Progenitor cell of endocrine pancreas (in vitro differentiated cells): ENCODE measurements around the gene SYS1. TPM values are rescaled to one million over a fixed set of nuclear protein-coding genes. Genes with fewer than 3 reads are reported as not detected.
A peak's percentile ranks its signal among the peaks of the same experiment; 100 is the strongest.
"Not testable (repeated sequence)": the region's sequence is repeated elsewhere in the genome, so short reads cannot be mapped to it uniquely, and the experiment has no call there.

ENCODE experiments used
- DNase-seq: peaks from one replicate; pipeline ENCODE4 v3.0.0; 2021; ENCODE audit warnings: low spot score; ENCODE audit not compliant: unreplicated experiment
- H3K27ac Mint-ChIP-seq: 2 replicates; pipeline ENCODE4 v1.8.0; 2021; ENCODE audit warnings: mild to moderate bottlenecking, moderate library complexity, mixed read lengths
- H3K27me3 Mint-ChIP-seq: 2 replicates; pipeline ENCODE4 v1.8.0; 2021; ENCODE audit warnings: mixed read lengths
- H3K36me3 Mint-ChIP-seq: 2 replicates; pipeline ENCODE4 v1.8.0; 2022; ENCODE audit warnings: mixed read lengths; ENCODE audit not compliant: insufficient read depth
- H3K4me1 Mint-ChIP-seq: 2 replicates; pipeline ENCODE4 v1.8.0; 2021; ENCODE audit warnings: low read depth, mixed read lengths
- H3K4me3 Mint-ChIP-seq: 2 replicates; pipeline ENCODE4 v1.8.0; 2021; ENCODE audit warnings: low read depth, mild to moderate bottlenecking, moderate library complexity, mixed read lengths
- H3K9me3 Mint-ChIP-seq: 2 replicates; pipeline ENCODE4 v1.8.0; 2021; ENCODE audit warnings: low read depth, mixed read lengths
- CTCF ChIP-seq: fragments of 200-600 bp; sonication (generic); IDR thresholded peaks from one replicate; pipeline ENCODE4 v1.5.0; 2021; ENCODE audit warnings: antibody characterized with exemption, mild to moderate bottlenecking; ENCODE audit not compliant: unreplicated experiment
- total RNA-seq: library from RNA; stranded (reverse); gene quantifications from 2 replicates; pipeline ENCODE4 v1.2.1, GENCODE V29; 2021

Gene SYS1
- total RNA-seq, 1 donor from 2014 or later = 31.9 TPM

- no peaks in the 10 kb centered on the region for H3K27me3 Mint-ChIP-seq
- H3K27ac Mint-ChIP-seq = peak within 1 kb of the TSS; percentile 87
- TF ChIP-seq CTCF = no peak
- H3K9me3 Mint-ChIP-seq = no peaks in the 10 kb centered on the region
- H3K36me3 Mint-ChIP-seq = no peaks in the 10 kb centered on the region
- peak; percentile 49 for DNase-seq
- peak within 1 kb of the TSS; percentile 95 for H3K4me3 Mint-ChIP-seq
- peaks cover 44% of the 10 kb centered on the region for H3K4me1 Mint-ChIP-seq
Observed at GRCh38 chr20:45347936-45348778, 14.8 kb upstream of the SYS1 start, which contains the start of gene SDC4. SDC4 (minus strand) TSS chr20:45348424; CDS start chr20:45348384, 40 bp downstream.

- no peak overlapping the region for H3K27ac Mint-ChIP-seq
- no peaks in the 10 kb centered on the region for H3K36me3 Mint-ChIP-seq
- H3K4me3 Mint-ChIP-seq = no peak overlapping the region
- no peaks in the 10 kb centered on the region for H3K9me3 Mint-ChIP-seq
- peaks cover 25% of the 10 kb centered on the region for H3K4me1 Mint-ChIP-seq
- no peak for TF ChIP-seq CTCF
- no peak for DNase-seq
- H3K27me3 Mint-ChIP-seq = peaks cover 15% of the 10 kb centered on the region
Observed at GRCh38 chr20:45350217-45350616, 12.7 kb upstream of the SYS1 start.

- peaks cover 19% of the 10 kb centered on the region for H3K27me3 Mint-ChIP-seq
- not testable (repeated sequence) for H3K4me3 Mint-ChIP-seq, H3K9me3 Mint-ChIP-seq, H3K27ac Mint-ChIP-seq, DNase-seq, H3K36me3 Mint-ChIP-seq
- peaks cover 19% of the 10 kb centered on the region for H3K4me1 Mint-ChIP-seq
Observed at GRCh38 chr20:45350795-45351194, 12.2 kb upstream of the SYS1 start.

- TF ChIP-seq CTCF = no peak
- Mint-ChIP-seq H3K36me3 (no peaks in the 10 kb centered on the region), H3K4me1 (peaks cover 1% of the 10 kb centered on the region), H3K4me3 (no peak overlapping the region), H3K27me3 (peaks cover 27% of the 10 kb centered on the region), H3K27ac (no peak overlapping the region), H3K9me3 (no peaks in the 10 kb centered on the region)
- DNase-seq = no peak
Observed at GRCh38 chr20:45352729-45353128, 10.2 kb upstream of the SYS1 start.

GRCh38 chr20:45353746-45354145, 9.2 kb upstream of the SYS1 start:
- Mint-ChIP-seq H3K4me1 (peaks cover 8% of the 10 kb centered on the region), H3K36me3 (no peaks in the 10 kb centered on the region), H3K4me3 (no peak overlapping the region), H3K27ac (no peak overlapping the region), H3K27me3 (peaks cover 34% of the 10 kb centered on the region), H3K9me3 (no peaks in the 10 kb centered on the region)
- no peak for TF ChIP-seq CTCF
- DNase-seq = no peak
